IMR-90 (cell line): ENCODE measurements around the gene PSAPL1. TPM values are rescaled to one million over a fixed set of nuclear protein-coding genes. Genes with fewer than 3 reads are reported as not detected.

Source experiments
- ATAC-seq: fragments of 200-7000 bp; cut with Tn5 transposase; 2 replicates; pipeline ENCODE4 v1.9.1; 2020; ENCODE audit warnings: low read depth, mild to moderate bottlenecking, moderate library complexity
- BruUV-seq: library from RNA; stranded (reverse); fragments of 400-500 nt; replicated peaks from 2 replicates; lab custom pipeline; 2021; lab: Mats Ljungman, UMichigan
- CTCF ChIA-PET: fragments of 300-600 bp; formaldehyde crosslinking; extraction: SDS; loops from one replicate; lab custom pipeline; 2021; ENCODE audit warnings: antibody characterized with exemption; lab: Yijun Ruan, JAX
- POLR2A ChIA-PET: fragments of 300-600 bp; sonication (Branson Sonifier 250); formaldehyde crosslinking; loops from one replicate; lab custom pipeline; 2022; ENCODE audit warnings: antibody characterized with exemption; ENCODE audit not compliant: unreplicated experiment; lab: Charles Lee
- DNase-seq: peaks from one replicate; pipeline ENCODE4 v3.0.0; 2013
- H2AFZ ChIP-seq: replicated peaks from 2 replicates; pipeline ENCODE3; 2013; ENCODE audit warnings: low read length, mild to moderate bottlenecking; ENCODE audit not compliant: poor library complexity
- H2AK5ac ChIP-seq: 2 replicates; pipeline ENCODE4 v1.6.1; 2013; ENCODE audit warnings: low read depth, low read length, inconsistent platforms
- H2AK9ac ChIP-seq: replicated peaks from 2 replicates; pipeline ENCODE3; 2013; ENCODE audit warnings: mild to moderate bottlenecking, low read depth, low read length, moderate library complexity; ENCODE audit not compliant: poor library complexity
- H2BK120ac ChIP-seq: 2 replicates; pipeline ENCODE4 v1.6.1; 2013; ENCODE audit warnings: low read depth, low read length, inconsistent platforms
- H2BK15ac ChIP-seq: 3 replicates; pipeline ENCODE4 v1.6.1; 2013; ENCODE audit warnings: low read depth, low read length, inconsistent platforms
- H2BK20ac ChIP-seq: 2 replicates; pipeline ENCODE4 v1.6.1; 2013; ENCODE audit warnings: low read depth, mild to moderate bottlenecking, inconsistent platforms, low read length, moderate library complexity
- H2BK5ac ChIP-seq: 2 replicates; pipeline ENCODE4 v1.6.1; 2013; ENCODE audit warnings: mild to moderate bottlenecking, low read depth, low read length, inconsistent platforms; ENCODE audit not compliant: poor library complexity, severe bottlenecking
- H3K14ac ChIP-seq: replicated peaks from 2 replicates; pipeline ENCODE4 v1.6.1; 2013; ENCODE audit warnings: low read depth, low read length, inconsistent platforms
- H3K18ac ChIP-seq: 2 replicates; pipeline ENCODE4 v1.6.1; 2013; ENCODE audit warnings: low read depth, low read length, control low read depth
- H3K23ac ChIP-seq: 2 replicates; pipeline ENCODE4 v1.6.1; 2013; ENCODE audit warnings: low read depth, low read length, inconsistent platforms
- H3K27ac ChIP-seq: 2 replicates; pipeline ENCODE4 v1.5.1; 2013; ENCODE audit warnings: mild to moderate bottlenecking, control low read depth, low read length; ENCODE audit not compliant: insufficient read depth
- H3K27me3 ChIP-seq: 2 replicates; pipeline ENCODE4 v1.6.1; 2013; ENCODE audit warnings: low read length; ENCODE audit not compliant: control insufficient read depth, insufficient read depth
- H3K36me3 ChIP-seq: 2 replicates; pipeline ENCODE4 v1.6.1; 2013; ENCODE audit warnings: low read length, mixed read lengths; ENCODE audit not compliant: control insufficient read depth, insufficient read depth
- H3K4ac ChIP-seq: 2 replicates; pipeline ENCODE4 v1.6.1; 2013; ENCODE audit warnings: low read depth, low read length, inconsistent platforms
- H3K4me1 ChIP-seq: 2 replicates; pipeline ENCODE4 v1.6.1; 2013; ENCODE audit warnings: low read length, mixed read lengths; ENCODE audit not compliant: control insufficient read depth, insufficient read depth
- H3K4me2 ChIP-seq: 2 replicates; pipeline ENCODE4 v1.6.1; 2013; ENCODE audit warnings: low read depth, mild to moderate bottlenecking, control low read depth, low read length, moderate library complexity
- H3K4me3 ChIP-seq: 2 replicates; pipeline ENCODE4 v1.5.1; 2013; ENCODE audit warnings: low read depth, mild to moderate bottlenecking, control low read depth, low read length, moderate library complexity; ENCODE audit not compliant: insufficient read depth
- H3K56ac ChIP-seq: 2 replicates; pipeline ENCODE4 v1.6.1; 2013; ENCODE audit warnings: low read length, inconsistent platforms; ENCODE audit not compliant: insufficient read depth; ENCODE audit errors: extremely low read depth
- H3K79me1 ChIP-seq, 2 experiments: 2 replicates each; pipeline ENCODE4 v1.6.1; 2013; ENCODE audit warnings: low read length in 2 of 2, inconsistent platforms in 1 of 2, low read depth in 1 of 2
- H3K9ac ChIP-seq: 2 replicates; pipeline ENCODE4 v1.6.1; 2013; ENCODE audit warnings: low read depth, low read length, control low read depth
- H3K9me1 ChIP-seq: 2 replicates; pipeline ENCODE4 v1.6.1; 2013; ENCODE audit warnings: low read length, inconsistent platforms; ENCODE audit not compliant: insufficient read depth
- H3K9me3 ChIP-seq: 2 replicates; pipeline ENCODE4 v1.6.1; 2013; ENCODE audit warnings: low read length; ENCODE audit not compliant: control insufficient read depth, insufficient read depth
- H4K20me1 ChIP-seq: 2 replicates; pipeline ENCODE4 v1.6.1; 2013; ENCODE audit warnings: low read length, inconsistent platforms; ENCODE audit not compliant: insufficient read depth
- H4K5ac ChIP-seq: 2 replicates; pipeline ENCODE4 v1.6.1; 2013; ENCODE audit warnings: mild to moderate bottlenecking, low read depth, low read length, control low read depth
- H4K8ac ChIP-seq, 2 experiments: 2 replicates each; pipeline ENCODE4 v1.6.1; 2013; ENCODE audit warnings: low read depth in 2 of 2, low read length in 2 of 2, control low read depth in 1 of 2, inconsistent platforms in 1 of 2
- H4K91ac ChIP-seq: 2 replicates; pipeline ENCODE4 v1.6.1; 2013; ENCODE audit warnings: low read depth, low read length, inconsistent platforms; ENCODE audit not compliant: insufficient read depth
- BHLHE40 ChIP-seq: fragments of 150-350 bp; IDR thresholded peaks from 2 replicates; pipeline ENCODE4 v1.6.1; 2016; ENCODE audit warnings: mild to moderate bottlenecking, low read depth, low read length
- CEBPB ChIP-seq: IDR thresholded peaks from 2 replicates; pipeline ENCODE4 v1.6.1; 2012; ENCODE audit warnings: low read depth, low read length, improper control_type of control experiment
- CHD1 ChIP-seq: IDR thresholded peaks from 2 replicates; pipeline ENCODE4 v1.6.1; 2012; ENCODE audit warnings: low read depth, low read length, improper control_type of control experiment
- MAFK ChIP-seq: IDR thresholded peaks from 2 replicates; pipeline ENCODE4 v1.6.1; 2012; ENCODE audit warnings: low read depth, low read length, improper control_type of control experiment
- POLR2A ChIP-seq: IDR thresholded peaks from 2 replicates; pipeline ENCODE4 v1.6.1; 2012; ENCODE audit warnings: mild to moderate bottlenecking, low read depth, low read length
- SMC3 ChIP-seq: fragments of 150-350 bp; IDR thresholded peaks from 2 replicates; pipeline ENCODE4 v1.6.1; 2016; ENCODE audit warnings: low read depth, mild to moderate bottlenecking, antibody characterized with exemption, low read length, moderate library complexity
- WGBS, 2 experiments: methylation state at CpG; one replicate each; pipeline versions ENCODE4 v1.1.5 to v1.1.7; 2013; ENCODE audit warnings: missing lambda C conversion rate in 2 of 2; ENCODE audit not compliant: insufficient read length in 1 of 2; ENCODE audit errors: extremely low coverage in 2 of 2; 5-methylcytosine and 5-hydroxymethylcytosine counted together
- dilution Hi-C: fragments of 300-500 bp; cut with HindIII; formaldehyde crosslinking; loops from one replicate; pipeline ENCODE4 v1.14.3; 2018; ENCODE audit warnings: low sequenced_read_pairs; ENCODE audit not compliant: unreplicated experiment
- in situ Hi-C: fragments of 300-500 bp; cut with MboI; formaldehyde crosslinking; loops from 3 replicates; pipeline ENCODE4 v1.14.3; 2019; ENCODE audit warnings: low sequenced_read_pairs, inconsistent platforms, mixed read lengths
- intact Hi-C: fragments of 100-400 bp; cut with micrococcal nuclease; formaldehyde crosslinking; loops from 2 replicates; pipeline ENCODE4 v1.10.0; 2022
- polyA plus RNA-seq, 3 experiments: library from polyadenylated mRNA; depleted of rRNA; stranded (reverse); fragments of >200 nt; gene quantifications; 2 replicates each; pipeline ENCODE4 v1.2.3, GENCODE V29; 2012; ENCODE audit warnings: low replicate concordance in 1 of 3
- total RNA-seq: library from RNA; depleted of rRNA; stranded (reverse); fragments of >200 nt; gene quantifications from 2 replicates; pipeline ENCODE4 v1.2.3, GENCODE V29; 2012
- TF ChIP-seq, protein P1 (sequence below): fragments of 150-350 bp; IDR thresholded peaks from 2 replicates; pipeline ENCODE4 v1.6.1; 2017; ENCODE audit warnings: mild to moderate bottlenecking, antibody characterized with exemption, low read length, low read depth

PSAPL1 gene
- total and polyA plus RNA-seq, 2 of the 4 experiments (the other 2 are of a cell fraction) = not detected

DNA sequence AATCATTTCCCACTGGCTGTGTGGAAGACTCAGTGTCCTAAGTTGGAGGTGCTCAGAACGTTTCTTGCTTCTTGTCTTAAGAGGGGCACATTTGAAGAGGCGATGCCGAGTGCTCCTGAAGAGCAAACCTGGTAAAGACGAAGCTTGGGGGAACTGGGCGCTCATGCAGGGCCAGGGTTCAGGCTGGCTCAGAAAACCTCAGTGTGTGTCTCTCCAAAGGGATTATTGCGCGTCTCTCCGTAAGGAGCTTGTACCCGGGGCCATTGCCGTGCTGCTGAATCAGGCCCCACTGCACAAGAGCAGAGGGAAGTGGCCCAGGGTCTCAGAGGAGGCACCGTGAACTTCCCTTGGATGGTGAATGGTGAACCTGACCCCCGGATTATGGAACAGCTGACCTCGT is 44.4 kb downstream of the PSAPL1 start:
- no peak overlapping the region for H3K9ac ChIP-seq
- dilution Hi-C loops (no loop called here), in situ Hi-C loops (no loop called here), intact Hi-C loops (no loop called here)
- H2AFZ ChIP-seq = no peak overlapping the region
- no peaks in the 10 kb centered on the region for H3K4me1 ChIP-seq
- BruUV-seq = no TSS peak
- H3K27me3 ChIP-seq = peaks cover 36% of the 10 kb centered on the region
- H3K56ac ChIP-seq = no peak overlapping the region
- H4K20me1 ChIP-seq = no peaks in the 10 kb centered on the region
- no peak overlapping the region for H3K4me3 ChIP-seq
- H3K27ac ChIP-seq = no peak overlapping the region
- H3K9me3 ChIP-seq = no peaks in the 10 kb centered on the region
- H2BK15ac ChIP-seq = no peak overlapping the region
- no peaks in the 10 kb centered on the region for H3K9me1 ChIP-seq
- ATAC-seq = no peak
- H2BK20ac ChIP-seq = no peak overlapping the region
- H4K8ac ChIP-seq = no peak overlapping the region
- H3K23ac ChIP-seq = no peak overlapping the region
- no peak overlapping the region for H2AK9ac ChIP-seq
- H2BK120ac ChIP-seq = no peak overlapping the region
- POLR2A ChIA-PET = no interaction called here
- H2AK5ac ChIP-seq = no peak overlapping the region
- H3K79me1 ChIP-seq = no peaks in the 10 kb centered on the region
- no peak overlapping the region for H4K5ac ChIP-seq
- no peak overlapping the region for H2BK5ac ChIP-seq
- no peak overlapping the region for H3K4me2 ChIP-seq
- H4K91ac ChIP-seq = no peak overlapping the region
- TF ChIP-seq CHD1 (no peak), POLR2A (no peak), SMC3 (no peak), MAFK (no peak), CEBPB (no peak), BHLHE40 (no peak)
- TF ChIP-seq, protein P1, sequence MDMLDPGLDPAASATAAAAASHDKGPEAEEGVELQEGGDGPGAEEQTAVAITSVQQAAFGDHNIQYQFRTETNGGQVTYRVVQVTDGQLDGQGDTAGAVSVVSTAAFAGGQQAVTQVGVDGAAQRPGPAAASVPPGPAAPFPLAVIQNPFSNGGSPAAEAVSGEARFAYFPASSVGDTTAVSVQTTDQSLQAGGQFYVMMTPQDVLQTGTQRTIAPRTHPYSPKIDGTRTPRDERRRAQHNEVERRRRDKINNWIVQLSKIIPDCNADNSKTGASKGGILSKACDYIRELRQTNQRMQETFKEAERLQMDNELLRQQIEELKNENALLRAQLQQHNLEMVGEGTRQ = no peak
- H3K36me3 ChIP-seq = no peaks in the 10 kb centered on the region
- H3K14ac ChIP-seq = no peak overlapping the region
- no peak overlapping the region for H3K4ac ChIP-seq
- DNase-seq = no peak
- CTCF ChIA-PET = no interaction called here
- WGBS, 2 experiments = 67% methylated on average over 7 of the region's 13 CpGs; no CpG with 5 or more reads in 1 of the 2 experiments
- no peak overlapping the region for H3K18ac ChIP-seq
